GM21723 (cell line): ENCODE results near the gene PTGIR.

Experiments used
- ATAC-seq: cut with Tn5 transposase; IDR thresholded peaks from one replicate; pipeline ENCODE4 v1.9.1; 2021; ENCODE audit warnings: mild to moderate bottlenecking, moderate library complexity; ENCODE audit not compliant: unreplicated experiment

The PTGIR gene

DNA sequence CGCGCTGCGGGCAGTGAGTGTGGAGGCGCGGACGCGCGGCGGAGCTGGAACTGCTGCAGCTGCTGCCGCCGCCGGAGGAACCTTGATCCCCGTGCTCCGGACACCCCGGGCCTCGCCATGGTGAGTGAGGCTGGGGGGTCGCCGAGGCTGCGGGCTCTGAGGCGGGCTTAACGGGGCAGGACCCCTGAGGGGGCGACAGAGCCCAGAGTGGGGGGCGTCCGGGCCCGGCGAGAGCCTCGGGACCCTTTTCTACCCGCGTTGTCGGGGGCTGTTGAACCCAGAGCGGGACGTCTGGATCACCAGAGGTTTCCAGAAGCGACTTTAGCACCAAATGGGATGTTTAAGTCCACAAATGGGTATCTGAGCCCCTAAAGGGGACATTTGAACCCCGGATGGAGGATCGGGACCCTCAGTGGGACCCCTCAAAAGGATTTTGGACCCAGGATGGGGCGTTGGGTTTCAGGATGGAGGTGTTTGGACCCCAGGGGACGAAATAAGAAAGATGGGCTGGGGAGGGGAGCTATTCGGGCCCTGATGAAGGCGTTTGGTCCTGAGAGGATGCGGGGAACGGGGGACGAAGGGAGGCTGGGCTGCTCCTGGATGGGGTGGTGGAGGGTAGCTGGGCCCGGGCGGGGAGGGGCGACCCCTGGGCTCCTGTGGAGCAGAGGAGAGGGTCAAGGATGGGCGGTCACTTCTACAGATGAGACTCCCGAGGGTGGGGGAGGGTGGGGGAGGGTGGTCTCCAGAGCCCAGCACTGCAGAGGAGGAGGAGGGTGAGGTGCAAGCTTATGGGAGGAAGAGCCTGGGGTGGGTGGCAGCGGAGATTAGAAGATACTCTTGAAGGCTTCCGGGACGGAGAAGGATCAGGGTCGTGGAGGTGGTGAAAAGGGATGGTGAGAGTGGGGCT lies 23.3 kb downstream of the PTGIR start, which contains the start of gene CALM3:
Gene CALM3, plus strand, starts transcription at position 13 of the 907 bp plus-strand sequence. Its CDS starts 105 bp downstream, at position 118.
- no peak for ATAC-seq

DNA sequence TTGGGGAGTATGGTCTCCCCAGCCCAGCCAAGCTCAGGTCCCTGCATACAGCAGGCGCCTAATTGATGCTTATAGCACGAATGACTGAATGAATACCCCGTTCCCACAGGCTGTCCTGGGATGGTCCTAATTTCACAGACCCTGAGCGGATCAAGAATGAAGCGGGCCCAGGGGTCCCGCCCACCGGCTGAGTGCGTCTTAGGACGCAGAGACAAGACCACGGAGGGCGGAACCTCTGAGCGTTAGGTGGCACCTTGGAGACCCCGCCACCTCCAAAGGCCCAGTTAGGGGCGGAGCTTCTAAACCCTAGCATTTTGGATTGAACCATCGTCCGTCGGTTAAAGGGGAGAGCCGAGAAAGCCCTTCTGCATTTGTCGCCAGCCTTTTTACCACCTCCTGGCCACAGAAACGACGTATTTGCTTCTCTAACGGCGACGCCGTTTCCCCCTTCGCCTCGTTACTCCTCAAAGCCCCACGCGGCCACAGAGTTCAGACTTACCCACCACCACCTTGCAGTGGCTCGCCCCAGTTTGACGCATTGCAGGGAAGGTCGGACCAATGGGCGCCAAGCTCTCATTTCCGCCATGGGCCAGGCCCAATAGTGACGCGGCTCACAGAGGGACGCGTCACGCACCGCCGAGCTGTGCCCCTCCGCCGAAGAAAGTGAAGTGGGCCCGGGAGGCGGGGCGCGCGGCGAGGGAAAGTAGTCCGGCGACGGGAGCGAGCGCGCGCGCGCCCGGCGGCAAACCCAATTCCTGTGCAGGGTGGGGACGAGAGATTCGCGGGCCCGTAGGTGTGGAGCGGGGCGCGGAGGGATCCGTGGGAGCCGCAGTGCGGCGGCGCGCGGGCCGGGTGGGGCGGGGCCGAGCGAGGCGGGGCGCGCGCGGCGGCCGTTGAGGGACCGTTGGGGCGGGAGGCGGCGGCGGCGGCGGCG lies 24.2 kb downstream of the PTGIR start:
- peak; percentile 77 for ATAC-seq

DNA sequence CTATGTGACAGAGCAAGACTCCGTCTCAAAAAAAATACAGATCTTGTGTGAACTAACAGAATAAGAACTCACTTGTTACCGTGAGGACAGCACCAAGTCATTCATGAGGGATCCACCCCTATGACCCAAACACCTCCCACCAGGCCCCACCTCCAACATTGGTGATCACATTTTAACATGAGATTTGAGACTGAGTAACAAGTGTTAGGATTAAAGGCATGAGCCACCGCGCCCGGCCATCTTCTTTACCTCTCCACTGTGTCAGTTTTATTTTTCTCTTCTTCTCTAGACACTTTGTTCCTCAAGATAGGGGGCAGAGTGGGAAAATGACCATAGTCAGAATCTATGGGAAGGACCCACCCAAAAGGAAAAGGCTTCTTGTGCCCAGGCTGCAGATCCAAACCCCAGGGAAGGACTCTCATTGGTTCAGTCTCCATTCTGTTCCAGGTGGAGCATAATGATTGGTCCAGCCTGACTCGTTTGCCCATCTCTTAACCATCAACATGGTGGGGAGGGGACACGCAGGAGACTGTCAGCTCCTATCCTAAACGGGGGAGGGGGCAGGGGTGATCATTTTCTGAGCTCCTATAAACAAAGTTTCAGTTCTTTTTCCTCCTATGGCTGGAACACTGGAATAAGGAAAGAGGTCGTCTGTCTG lies 25.0 kb downstream of the PTGIR start:
- no peak for ATAC-seq

DNA sequence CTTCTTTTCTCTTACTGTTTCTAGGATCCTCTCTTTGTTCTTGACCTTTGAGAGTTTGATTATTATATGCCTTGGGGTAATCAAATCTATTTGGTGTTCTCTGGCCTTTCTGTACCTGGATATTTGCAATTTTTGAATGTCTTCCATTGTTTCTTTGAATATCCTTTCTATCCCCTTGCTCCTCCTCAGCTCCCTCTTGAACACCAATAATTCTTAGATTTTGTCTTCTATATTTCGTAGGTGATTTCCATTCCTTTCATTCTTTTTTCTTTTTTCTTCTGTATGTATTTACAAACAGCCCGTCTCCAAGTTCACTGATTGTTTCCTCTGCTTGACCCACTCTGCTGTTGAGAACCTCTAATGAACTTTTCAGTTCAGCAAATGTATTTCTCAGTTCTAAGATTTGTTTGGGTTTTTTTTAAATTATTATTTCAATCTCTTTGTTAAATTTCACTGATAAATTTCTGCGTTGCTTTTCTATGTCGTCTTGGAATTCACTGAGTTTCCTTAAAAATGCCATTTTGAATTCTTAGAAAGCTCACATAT lies 26.4 kb downstream of the PTGIR start:
- no peak for ATAC-seq

DNA sequence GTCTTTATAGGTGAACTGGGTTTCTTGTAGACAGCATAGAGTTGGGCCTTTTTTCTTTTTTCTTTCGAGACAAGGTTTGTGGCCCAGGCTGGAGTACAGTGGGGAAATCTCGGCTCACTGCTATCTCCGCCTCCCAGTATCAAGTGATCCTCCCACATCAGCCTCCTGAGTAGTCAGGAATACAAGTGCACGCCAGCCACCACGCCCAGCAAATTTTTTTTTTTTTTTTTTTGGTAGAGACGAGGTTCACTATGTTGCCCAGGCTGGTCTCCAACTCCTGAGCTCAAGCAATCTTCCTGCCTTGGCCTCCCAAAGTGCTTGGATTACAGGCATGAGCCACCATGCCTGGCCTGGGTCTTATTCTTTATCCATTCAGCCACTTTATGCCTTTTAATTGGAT lies 28.9 kb downstream of the PTGIR start:
- no peak for ATAC-seq

DNA sequence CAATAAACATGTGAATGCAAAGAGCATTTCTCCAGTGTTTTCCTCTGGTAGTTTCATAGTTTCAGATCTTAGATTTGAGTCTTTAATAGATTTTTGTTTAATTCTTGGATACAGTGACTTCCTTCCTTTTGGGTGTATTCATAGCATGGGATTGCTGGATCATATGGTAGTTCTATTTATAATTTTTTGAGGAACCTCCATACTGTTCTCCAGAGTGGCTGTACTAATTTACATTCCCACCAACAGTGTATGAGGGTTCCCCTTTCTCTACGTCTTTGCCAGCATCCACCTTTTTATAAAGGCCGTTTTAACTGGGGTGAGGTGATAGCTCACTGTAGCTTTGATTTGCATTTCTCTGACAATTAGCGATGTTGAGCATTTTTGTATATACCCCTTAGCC lies 33.0 kb downstream of the PTGIR start:
- no peak for ATAC-seq

DNA sequence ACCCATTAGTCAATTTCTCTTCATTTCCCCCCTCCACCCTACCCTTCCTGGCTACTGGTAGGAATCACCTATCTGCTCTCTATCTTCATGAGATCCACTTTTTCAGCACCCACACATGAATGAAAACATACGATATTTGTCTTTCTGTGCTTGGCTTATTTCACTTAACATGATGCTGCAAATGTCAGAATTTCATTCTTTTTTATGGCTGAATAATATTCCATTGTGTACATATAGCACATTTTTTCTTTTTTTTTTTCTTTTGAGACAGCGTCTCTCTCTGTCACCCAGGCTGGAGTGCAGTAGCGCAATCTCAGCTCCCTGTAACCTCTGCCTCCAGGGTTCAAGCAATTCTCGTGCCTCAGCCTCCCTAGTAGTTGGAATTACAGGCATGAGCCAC lies 33.6 kb downstream of the PTGIR start:
- ATAC-seq = no peak

DNA sequence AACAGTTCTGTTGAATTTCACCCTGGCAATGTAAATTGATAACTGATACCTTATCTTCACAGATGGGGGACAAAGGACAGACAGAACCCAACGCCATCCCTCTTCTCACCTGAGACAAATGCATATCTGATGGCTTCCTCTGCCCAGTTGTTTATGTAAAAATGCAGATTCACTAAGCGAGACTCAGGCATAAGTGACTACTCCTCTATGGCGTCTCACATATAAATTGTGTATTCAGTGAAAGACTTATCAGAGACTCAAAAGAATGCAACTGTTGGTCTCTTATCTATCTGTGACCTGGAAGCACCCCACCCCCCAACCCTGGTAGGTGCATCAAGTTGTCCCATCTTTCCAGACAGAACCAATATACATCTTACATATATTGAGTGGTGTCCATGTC lies 37.0 kb downstream of the PTGIR start:
- ATAC-seq = no peak

DNA sequence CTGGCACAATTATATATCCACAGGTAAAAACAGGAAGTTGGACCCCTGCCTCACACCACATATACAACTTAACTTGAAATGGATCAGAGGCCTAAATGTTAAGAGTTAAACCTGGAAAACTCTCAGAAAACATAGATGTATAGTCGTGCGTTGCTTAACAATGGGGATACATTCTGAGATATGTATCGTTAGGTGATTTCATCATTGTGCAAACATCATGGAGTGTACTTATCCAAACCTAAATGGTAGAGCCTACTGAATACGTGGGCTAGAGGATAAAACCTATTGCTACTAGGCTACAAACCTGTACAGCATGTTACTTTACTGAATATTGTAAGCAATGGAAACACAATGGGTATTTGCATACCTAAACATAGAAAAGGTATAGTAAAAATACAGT lies 38.6 kb downstream of the PTGIR start:
- no peak for ATAC-seq

DNA sequence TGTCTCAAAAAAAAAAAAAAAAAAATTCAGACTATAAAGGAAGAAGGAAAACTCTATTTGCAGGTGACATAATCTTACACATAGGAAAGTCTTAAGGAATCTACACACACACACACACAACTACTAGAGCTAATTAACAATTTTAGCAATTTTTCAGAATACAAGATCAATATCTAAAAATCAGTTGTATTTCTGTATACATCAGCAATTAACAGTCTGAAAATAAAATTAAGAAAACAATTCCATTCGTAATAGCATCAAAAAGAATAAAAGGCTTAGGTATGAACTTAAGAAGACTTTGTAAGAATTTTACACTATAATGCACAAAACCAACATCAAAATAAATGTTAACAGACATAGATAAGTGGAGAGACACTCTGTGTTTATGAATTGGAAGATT lies 39.4 kb downstream of the PTGIR start:
- no peak for ATAC-seq

DNA sequence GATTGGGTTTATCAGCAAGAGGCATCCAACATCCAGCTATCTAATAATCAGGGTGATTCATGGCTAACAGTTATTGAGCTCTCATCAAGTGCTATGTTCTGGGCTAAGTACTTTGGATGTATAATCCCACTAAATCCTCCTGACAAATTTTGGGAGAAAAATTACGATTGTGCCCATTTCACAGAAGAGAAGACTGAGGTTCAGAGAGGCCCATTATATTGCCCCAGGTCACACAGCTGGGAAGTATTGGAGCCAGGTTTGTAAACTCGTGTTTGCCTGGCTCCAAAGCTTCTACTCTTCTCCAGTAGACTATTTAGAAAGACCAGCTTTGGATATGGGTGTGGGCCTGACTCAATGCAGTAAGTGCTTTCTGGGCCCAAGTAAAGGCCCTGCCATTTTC lies 44.6 kb downstream of the PTGIR start:
- ATAC-seq = no peak

DNA sequence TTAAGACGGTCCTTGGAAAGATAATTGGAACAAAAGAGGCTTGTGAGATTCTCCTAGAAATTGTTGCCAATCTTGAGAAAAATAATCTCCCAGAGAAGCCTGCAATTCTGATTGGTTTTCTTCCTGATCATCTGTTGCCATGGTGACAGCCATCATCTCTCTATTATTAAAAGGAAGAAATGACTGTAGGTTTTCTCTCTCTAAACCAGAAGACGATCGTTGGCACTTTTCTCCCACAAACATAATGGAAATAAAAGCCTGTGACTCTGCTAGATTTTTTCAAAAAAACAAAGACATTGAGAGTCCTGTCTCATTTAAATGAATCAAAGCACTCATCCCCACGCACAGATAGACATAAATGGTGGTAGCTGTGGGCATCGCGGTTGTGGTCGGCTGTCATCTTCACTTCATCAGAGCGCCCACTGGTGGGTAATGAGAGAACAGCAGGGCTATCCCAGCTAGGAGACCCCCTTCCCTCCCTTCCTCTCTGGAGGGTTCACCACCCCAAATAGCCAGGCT lies 45.5 kb downstream of the PTGIR start:
- ATAC-seq = no peak

DNA sequence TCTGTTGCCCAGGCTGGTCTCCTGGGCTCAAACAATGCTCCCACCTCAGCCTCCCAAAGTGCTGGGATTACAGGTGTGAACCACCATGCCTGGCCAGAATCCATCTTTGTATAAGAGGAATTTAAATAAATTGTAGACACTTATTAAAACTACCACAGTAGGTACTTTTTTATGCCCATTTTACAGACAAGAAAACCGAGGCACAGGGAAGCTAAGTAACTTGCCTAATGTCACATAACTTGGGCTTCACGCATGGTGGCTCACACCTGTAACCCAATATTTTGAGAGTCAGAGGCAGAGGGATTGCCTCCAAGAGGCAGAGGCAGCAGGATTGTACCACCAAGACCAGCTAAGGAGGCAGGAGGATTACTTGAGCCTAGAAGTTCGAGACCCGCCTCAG lies 46.4 kb downstream of the PTGIR start:
- ATAC-seq = no peak

DNA sequence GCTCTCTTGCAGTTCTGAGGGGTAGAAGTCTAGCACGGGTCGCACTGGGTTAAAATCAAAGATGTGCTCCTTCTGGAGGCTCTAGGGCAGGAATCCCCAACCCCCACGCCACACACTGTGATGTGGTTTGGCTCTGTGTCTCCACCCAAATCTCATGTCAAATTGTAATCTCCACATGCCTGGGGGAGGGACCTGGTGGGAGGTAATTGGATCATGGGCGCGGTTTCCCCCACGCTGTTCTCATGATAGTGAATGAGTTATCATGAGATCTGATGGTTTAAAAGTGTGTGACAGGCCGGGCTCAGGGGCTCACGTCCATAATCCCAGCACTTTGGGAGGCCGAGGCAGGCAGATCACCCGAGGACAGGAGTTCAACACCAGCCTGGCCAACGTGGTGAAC lies 50.4 kb downstream of the PTGIR start:
- ATAC-seq = no peak

DNA sequence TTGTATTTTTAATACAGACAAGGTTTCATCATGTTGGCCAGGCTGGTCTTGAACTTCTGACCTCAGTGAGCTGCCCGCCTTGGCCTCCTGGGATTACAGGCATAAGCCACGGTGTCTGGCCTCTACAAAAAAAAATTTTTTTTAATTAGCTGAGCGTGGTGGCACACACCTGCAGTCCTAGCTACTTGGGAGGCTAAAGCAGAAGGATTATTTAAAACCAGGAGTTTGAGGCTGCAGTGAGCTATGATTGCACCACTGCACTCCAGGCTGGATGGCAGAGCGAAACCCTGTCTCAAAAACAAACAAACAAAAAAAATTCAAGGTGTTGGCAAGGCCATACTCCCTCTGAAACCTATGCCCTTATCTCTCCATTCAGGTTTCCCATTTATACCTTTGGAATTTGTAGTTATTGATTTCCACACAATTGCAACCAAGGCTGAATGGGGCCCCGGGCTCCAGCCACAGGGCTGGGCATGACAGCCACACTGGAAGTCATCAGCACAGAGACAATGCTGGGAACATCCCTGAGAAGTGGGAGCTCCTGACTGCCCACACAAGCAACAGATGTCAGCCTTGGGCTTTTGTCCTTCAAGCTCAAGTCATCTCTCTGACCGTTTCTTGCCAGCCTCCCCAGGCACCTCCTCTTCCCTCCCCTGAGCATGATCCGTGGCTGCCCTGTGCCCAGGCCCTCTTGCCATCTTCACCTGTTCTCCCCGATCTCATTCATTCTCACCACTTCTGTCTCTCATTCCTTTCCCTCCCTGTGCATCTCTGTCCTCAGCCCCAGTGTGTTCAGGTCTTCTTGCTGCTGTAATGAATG lies 51.0 kb downstream of the PTGIR start:
- ATAC-seq = no peak

DNA sequence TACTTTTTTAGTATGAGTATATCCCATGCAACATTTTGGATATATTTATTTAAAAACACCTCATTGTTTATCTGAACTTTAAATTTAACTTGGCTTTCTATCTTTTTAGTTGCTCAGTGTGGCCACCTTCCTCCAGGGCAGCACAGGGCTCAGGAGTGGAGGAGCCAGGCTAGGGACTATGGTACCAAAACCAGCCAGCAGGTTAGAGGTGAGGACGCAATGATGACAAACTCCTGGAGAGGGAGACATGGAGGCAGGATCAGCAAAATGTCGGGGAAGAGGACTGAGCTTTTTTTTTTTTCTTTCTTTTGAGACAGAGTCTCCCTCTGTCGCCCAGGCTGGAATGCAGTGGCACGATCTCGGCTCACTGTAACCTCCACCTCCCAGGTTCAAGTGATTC lies 53.4 kb downstream of the PTGIR start:
- ATAC-seq = no peak
